Muscle of arm (tissue), 14 donors: ENCODE measurements around the gene KMT2A. TPM values are rescaled to one million over a fixed set of nuclear protein-coding genes. Genes with fewer than 3 reads are reported as not detected.
"Not testable (repeated sequence)": the region's sequence is repeated elsewhere in the genome, so short reads cannot be mapped to it uniquely, and the experiment has no call there.

Experiments used
- DNase-seq: peaks from one replicate; pipeline ENCODE4 v3.0.0-alpha.2; 2013
- long read RNA-seq, 11 donors: transcript quantifications; one replicate each; lab custom pipeline, GENCODE V29; 2026
- polyA plus RNA-seq, 12 donors: library from polyadenylated mRNA; unstranded; fragments of 120-200 nt; gene quantifications; one replicate each; pipeline ENCODE4 v1.2.1, GENCODE V29; 2013; ENCODE audit not compliant: insufficient read length in 12 of 12

The KMT2A gene
- polyA plus RNA-seq: 10 to 100 TPM in 11 of 12 donors, not detected in 1; 25.3 to 45.7 (median 29.7) TPM
- long read RNA-seq, donor 1, partial matches to known transcripts: 15 of 16 reads
- long read RNA-seq, donor 1, other reads (novel, unspliced or antisense): 0 of 16 reads
- long read RNA-seq, donor 2, full-length matches to known transcripts: 1 of 6 reads
- long read RNA-seq, donor 2, partial matches to known transcripts: 5 of 6 reads
- long read RNA-seq, donor 2, other reads (novel, unspliced or antisense): 0 of 6 reads
- long read RNA-seq, donor 3, partial matches to known transcripts: 7 of 8 reads
- long read RNA-seq, donor 3, other reads (novel, unspliced or antisense): 0 of 8 reads
- long read RNA-seq, donor 4: 0 reads
- long read RNA-seq, donor 5: 0 reads
- long read RNA-seq, donor 6, partial matches to known transcripts: 0 of 1 reads
- long read RNA-seq, donor 6, other reads (novel, unspliced or antisense): 0 of 1 reads
- long read RNA-seq, donor 7, partial matches to known transcripts: 0 of 1 reads
- long read RNA-seq, donor 7, other reads (novel, unspliced or antisense): 0 of 1 reads
- long read RNA-seq, donor 8, partial matches to known transcripts: 0 of 3 reads
- long read RNA-seq, donor 8, other reads (novel, unspliced or antisense): 0 of 3 reads
- long read RNA-seq, donor 9, full-length matches to known transcripts: 3 of 3 reads
- long read RNA-seq, donor 9, partial matches to known transcripts: 0 of 3 reads
- long read RNA-seq, donor 9, other reads (novel, unspliced or antisense): 0 of 3 reads
- long read RNA-seq, donor 10, partial matches to known transcripts: 0 of 3 reads
- long read RNA-seq, donor 10, other reads (novel, unspliced or antisense): 0 of 3 reads
- long read RNA-seq, donor 11, partial matches to known transcripts: 18 of 18 reads
- long read RNA-seq, donor 11, other reads (novel, unspliced or antisense): 0 of 18 reads

GRCh38 chr11:118435893-118436624 is at the start of gene KMT2A:
KMT2A (plus strand) TSS chr11:118436492; CDS start chr11:118436513, 21 bp downstream.
- DNase-seq: peak; percentile 97

- DNase-seq: no peak
These were observed 40.2 kb upstream of the KMT2A start for GRCh38 chr11:118396097-118396501.

DNA sequence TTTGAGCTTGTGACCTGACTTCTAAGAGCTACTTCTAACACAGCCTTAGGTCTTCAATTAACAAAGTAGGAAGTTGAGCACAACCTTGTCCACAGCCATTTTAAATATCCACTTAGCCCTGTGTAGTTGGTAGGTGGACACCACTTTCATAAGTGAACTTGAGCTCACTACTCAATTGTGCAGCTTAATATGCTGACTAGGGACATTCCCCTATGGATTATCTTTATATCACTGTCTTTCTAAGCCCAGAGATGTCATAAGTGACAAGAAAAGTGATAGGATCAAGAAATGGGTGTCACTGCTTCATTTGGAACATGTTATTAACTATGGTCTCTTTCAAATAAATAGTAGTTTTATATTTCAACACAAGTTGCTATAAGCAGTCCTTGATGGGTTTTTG is 38.8 kb upstream of the KMT2A start:
- DNase-seq: no peak

DNA sequence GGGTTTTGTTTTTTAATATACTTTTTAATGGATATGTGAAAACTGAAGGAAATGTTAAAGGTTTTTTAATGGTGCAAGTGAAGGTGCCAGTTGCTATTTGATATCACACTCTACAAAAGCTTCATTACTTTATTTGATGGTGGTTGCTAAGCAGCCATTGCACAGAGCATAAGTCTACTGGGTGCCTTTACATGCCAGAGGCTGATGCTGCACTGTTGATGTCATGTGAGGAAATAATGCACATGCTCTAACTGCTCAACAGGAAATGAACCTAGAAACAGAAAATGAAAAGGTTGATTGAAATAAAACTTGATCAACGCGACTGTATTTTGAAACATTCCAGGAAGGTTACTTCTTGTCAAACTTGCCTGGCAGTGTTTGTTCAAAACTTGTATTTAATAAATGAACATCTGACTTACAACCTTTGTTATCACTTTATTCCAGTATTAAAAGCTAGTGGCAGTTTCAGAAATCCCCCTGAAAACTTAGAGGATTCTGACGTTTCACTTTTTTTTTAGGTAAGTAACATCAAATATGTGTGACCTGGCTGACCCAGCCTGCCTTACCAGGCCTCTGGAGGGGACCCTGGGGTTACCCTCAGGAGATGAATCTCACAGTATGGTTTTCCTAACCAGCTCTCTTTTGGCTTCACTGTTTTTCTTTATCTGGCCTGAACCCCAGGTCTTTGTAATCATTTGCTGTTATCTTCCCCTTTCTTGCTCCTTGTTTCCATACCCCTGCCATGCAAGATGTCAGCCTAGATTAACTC is 37.3 kb upstream of the KMT2A start:
- no peak for DNase-seq

DNA sequence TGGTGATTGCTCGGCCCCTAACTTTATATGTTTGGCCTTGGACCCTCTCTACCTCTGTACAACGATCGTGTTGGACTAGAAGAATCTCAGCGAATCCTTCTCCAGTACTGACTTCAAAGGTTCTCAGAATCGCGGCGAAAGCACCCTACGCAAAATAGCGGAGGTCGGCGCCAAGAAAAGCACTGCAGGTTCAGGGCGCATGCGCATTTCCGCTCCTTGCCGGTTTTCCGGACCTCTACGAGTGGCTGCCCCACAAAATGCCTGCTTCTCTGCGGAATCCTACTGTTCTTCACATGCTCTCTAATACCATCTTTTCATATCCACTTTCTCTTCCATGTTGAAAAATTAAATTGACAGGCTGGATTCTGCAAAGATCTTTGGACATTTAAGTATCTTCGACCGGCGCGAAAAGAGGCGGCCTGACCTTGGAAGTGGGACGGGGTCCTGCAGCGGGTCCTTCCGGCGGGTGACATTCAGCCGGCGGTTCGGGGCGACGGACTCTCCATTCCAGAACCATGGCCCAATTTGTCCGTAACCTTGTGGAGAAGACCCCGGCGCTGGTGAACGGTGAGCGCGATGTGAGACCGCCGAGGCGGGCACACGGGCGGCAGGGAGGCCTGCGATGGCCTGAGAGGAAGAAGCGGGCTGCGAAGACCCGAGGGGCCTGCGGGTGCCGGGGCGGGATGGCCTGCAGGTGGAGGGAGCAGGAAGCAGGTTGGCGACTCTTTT is 35.0 kb upstream of the KMT2A start, which contains the start of gene ATP5MG:
Gene ATP5MG, plus strand, starts transcription at position 456 of the 729 bp plus-strand sequence. Its CDS starts 60 bp downstream, at position 516.
- peak; percentile 94 for DNase-seq

DNA sequence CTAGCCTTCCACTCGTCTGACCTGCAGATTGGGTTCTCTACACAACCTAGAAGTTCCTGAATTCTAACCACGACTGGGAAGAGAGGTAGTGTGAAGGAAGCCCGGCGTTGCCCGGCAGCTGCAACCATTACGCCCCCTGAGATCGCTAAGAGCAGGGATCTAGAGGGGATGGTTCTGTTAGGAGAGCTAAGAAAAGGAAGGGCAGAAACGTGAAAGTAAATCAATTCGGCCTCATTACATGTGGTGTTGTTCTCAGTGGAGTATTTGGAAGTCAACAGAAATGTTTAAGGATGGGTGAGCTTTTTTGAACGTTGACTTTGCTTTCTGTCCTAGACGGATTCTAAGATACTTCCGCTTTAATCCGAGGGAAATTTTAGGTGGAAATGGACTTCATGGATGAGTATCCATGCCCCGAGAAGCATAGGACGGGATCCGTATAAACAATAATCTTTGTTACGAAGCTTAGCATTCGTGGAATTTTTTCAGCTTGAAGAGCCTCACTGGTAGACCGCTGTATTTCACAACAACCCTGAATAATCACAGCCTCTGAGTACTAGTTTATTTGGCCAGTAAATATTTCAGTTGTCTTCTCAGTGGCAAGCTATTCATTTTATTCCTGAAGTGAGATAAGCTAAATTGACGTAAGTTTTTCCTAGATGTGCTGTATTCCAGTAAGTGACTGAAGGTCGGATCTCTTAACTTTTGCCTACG is 34.3 kb upstream of the KMT2A start:
- no peak for DNase-seq

GRCh38 chr11:118402594-118402993 is 33.7 kb upstream of the KMT2A start:
- not testable (repeated sequence) for DNase-seq

DNA sequence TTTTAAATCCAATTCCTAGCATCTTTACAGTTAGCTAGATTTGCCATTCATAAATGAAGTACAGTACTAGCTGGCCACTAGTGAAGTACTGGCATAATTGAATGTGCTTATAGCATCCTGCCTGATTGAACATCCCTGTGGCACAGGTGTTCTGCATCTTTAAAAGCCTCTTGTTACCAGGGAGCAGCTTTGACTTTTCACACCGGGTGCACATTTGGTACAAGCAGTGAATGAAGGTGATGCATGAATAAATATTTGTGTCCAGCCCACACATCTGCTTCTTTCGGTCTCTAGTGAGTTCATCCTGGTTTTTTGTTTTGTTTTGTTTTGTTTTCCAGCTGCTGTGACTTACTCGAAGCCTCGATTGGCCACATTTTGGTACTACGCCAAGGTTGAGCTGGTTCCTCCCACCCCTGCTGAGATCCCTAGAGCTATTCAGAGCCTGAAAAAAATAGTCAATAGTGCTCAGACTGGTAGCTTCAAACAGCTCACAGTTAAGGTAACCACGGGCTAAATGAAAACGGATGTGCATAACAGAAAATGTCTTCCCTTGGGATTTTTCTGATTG is 29.6 kb upstream of the KMT2A start:
- no peak for DNase-seq

DNA sequence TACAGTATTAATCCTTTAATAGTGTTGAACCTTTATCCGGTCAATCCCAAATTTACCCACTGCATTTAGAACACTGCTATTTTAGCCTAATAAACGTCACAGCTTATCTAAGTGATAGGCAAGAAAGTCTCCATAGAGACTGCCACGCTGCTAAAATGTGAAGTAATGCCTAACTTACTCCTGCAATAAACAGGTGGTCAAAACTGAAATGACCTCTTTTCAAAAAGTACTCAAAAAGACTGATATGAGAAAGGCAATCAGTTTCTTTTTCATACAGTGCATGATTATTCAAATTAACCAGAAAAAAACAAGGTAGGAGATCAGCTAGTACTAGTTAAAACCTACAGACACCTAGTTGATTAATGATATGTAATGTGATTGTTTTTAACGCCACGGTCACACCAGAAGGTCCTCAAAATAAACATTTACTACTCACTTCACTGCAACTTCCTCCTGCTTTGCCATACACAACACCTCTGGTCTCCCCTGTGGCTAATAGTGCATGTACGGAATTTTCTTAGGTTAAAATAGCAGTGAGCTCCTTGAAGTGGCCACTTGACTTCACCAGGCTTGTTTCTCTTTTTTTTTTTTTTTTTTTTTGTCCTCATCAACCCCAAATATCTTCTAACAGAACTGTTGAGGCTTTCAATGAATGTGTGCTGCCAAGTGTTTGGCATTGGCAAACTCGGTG is 26.1 kb upstream of the KMT2A start:
- no peak for DNase-seq

DNA sequence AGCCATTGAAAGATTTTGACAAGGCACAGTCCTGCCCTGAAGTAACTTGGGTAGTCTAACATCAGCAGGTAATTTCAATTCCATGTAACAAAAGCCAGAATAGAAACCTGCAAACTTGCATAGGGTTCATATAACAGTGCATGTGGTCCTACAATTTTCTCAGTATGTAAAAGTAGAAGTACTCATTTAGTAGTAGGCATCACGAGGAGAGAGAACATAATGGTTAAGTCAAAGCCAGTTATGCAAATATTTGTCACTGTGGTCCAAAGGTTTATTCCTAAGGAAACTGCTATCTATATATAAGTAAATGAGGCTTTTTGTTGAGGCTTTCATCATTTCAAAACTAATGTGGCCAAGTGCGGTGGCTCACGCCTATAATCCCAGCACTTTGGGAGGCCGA is 24.8 kb upstream of the KMT2A start:
- no peak for DNase-seq

GRCh38 chr11:118412921-118413320 is 23.4 kb upstream of the KMT2A start:
- no peak for DNase-seq

DNA sequence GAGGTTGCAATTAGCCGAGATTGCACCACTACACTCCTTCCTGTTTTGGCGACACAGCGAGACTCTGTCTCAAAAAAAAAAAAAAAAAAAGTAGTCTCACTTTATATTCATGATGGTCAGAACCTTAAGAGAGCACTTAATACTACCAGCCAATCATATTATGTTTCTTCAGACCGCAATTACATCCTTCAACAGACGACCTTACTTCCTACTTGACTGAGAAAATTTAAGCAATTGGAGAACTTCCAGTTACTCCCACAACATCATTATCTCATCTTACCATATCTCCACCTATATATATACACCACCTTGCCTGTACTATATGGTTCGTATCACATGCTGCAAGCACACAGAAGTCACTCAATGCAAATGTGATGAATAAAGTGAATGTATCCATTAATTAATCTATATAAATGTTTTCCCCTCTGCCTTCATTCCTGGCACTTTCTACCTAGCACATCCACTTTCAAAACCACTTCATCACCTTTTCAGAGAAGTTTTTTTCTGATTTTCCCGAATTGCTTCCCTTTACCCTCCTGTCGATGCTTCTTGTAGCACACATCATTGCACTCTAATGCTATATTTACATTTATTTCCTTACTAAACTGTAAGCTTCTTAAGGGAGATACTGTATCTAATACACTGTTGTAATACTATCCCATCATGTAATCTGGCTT is 21.1 kb upstream of the KMT2A start:
- DNase-seq: no peak

DNA sequence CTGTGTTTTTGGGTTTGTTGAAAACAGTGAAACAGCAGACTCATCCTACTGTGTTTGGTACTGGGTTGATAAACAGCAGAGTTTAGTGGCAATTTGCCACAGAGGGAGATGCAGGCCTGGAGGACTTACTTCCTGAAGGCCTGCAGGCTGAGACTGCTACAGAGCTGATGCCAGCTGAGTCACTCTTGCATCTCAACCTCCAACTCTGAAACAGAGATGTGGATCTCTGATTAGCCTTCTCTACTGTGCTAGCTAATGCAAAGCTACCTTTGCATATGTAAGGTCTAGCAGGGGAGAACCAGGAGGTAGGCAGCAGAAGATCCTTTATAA is 20.6 kb upstream of the KMT2A start:
- no peak for DNase-seq

DNA sequence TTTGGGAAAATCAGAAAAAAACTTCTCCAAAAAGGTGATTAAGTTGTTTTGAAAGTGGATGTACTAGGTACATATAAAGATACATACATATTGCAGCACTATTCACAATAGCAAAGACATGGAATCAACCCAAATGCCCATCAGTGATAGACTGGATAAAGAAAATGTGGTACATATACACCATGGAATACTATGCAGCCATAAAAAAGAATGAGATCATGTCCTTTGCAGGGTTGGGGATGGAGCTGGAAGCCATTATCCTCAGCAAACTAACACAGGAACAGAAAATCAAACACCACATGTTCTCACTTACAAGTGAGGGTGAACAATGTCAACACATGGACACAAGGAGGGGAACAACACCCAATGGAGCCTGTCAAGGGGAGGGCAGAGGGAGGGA is 19.4 kb upstream of the KMT2A start:
- DNase-seq: not testable (repeated sequence)

DNA sequence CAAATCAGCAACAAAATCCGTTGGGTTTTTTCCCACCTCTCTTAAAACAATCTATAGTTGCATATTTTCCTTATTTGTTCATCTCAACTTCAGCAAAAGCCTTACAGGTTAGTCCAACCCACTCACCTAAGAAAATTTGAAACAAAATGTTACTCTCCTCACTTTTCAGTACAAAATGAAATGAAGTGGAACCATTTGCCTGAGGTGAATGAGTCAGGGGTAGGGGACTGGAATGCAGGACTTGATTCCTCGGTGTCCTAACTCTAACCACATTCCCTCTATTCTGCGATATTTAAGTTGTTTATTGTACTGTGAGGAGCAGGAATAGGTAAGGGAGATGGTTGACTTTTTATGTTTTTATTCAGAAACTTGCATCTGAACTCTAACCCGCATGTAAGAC is 18.5 kb upstream of the KMT2A start:
- DNase-seq: no peak

DNA sequence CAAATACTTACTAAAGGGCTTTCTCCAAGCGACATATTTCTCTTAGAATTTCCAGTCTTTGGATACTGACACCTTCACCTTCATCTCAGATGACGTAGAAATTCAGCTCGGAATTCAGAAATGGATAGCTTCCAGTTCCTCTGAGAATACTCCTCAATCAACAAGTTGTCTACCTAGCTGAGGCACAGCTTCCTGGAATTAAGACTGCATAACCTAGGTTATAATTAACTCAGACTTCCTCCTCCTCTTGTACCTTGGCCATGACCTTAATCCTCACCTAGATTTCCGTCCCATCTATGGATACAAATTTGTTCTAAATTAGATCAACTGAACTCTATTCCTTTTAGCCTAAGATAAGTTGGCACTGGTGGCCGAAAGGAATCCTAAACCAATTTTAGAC is 17.5 kb upstream of the KMT2A start:
- DNase-seq: no peak

DNA sequence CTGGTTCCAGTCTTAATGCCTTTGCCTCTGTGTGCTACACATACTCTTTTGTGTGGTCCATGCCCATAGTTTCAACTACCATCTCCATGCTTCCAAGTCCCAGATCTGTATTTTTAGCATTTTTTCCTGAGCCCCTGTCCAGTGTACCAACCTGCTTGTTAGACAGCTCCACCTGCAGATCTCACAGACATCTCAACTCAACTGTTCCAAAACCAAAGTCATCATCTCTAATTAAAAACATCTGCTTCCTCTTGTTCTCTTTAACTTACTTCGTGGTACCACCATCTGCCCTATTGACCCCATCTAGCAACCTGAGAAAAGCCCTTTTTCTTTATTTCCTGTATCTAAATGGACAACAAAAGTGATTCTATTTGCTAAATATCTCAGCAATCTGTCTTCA is 8.6 kb upstream of the KMT2A start:
- DNase-seq: no peak

DNA sequence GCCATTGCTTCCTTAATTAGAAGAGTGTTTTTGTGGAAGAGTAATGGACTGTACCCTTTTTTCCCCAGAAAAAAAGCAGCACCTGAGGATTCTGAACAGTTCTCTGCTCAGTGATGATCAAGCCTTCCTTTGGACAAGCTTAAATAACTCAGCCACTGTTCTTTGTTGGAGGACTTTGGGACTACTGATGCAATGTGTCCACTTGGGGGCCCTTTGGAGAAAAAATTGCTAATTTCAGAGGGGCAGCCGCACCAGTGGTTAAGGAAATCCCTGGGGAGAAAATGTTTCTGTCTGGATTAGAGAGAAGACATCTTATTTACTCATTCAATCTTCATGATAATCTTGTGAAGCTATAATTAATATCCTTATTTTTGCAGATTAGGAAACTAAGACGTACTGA is 5.3 kb upstream of the KMT2A start:
- no peak for DNase-seq
